H1 (cell line): Measurements from ENCODE around the gene C3orf80. TPM values are rescaled to one million over a fixed set of nuclear protein-coding genes. Genes with fewer than 3 reads are reported as not detected.

ENCODE experiments used
- EP300 ChIP-seq, 2 experiments: IDR thresholded peaks; 1 replicate in 1 of 2; 2 replicates in 1 of 2; pipeline ENCODE4 v1.6.1; 2011 to 2012; ENCODE audit warnings: low read depth in 2 of 2, low read length in 2 of 2, mild to moderate bottlenecking in 2 of 2, borderline replicate concordance in 1 of 2, inconsistent platforms in 1 of 2, moderate library complexity in 1 of 2
- polyA plus RNA-seq, 7 experiments: library from polyadenylated mRNA; depleted of rRNA in 3 of 7; stranded (reverse) in 5 of 7; unstranded in 2 of 7; fragments of >200 nt in 5 of 7; fragments of 200-250 nt in 2 of 7; gene quantifications; 1 replicate in 5 of 7; 2 replicates in 1 of 7; 4 replicates in 1 of 7; pipeline versions ENCODE4 v1.2.1 to v1.2.3, GENCODE V29; 2011 to 2013; ENCODE audit warnings: missing spikeins in 2 of 7, mixed read lengths in 2 of 7
- total RNA-seq: library from RNA; stranded (reverse); fragmentation: NEBNext Ultra II Directional; extraction: Animal tissue kit (Norgen Biotek cat#: 25700); gene quantifications from 2 replicates; pipeline ENCODE4 v1.2.1, GENCODE V29; 2021

C3orf80 gene
- total and polyA plus RNA-seq, 2 of the 8 experiments (the other 6 are each of a cell fraction or from before 2014, with no cell fraction given): 0.57 to 1.1 TPM

GRCh38 chr3:160218136-160218535 lies 7.1 kb upstream of the C3orf80 start (continued):
- TF ChIP-seq EP300 (IDR thresholded peaks at IDR 0.05; ENCODE audit: borderline replicate concordance in 1 of 2, low read depth in 2 of 2, low read length in 2 of 2): no peak
